ENCODE data around the gene GNL3.

GRCh38 chr3:52649461-52650210 lies 36.2 kb upstream of the GNL3 start:
- no peak for TF ChIP-seq CTCF (IDR thresholded peaks at IDR 0.05; ENCODE audit: low read depth, low read length, missing input control)
- TF ChIP-seq, protein P1, sequence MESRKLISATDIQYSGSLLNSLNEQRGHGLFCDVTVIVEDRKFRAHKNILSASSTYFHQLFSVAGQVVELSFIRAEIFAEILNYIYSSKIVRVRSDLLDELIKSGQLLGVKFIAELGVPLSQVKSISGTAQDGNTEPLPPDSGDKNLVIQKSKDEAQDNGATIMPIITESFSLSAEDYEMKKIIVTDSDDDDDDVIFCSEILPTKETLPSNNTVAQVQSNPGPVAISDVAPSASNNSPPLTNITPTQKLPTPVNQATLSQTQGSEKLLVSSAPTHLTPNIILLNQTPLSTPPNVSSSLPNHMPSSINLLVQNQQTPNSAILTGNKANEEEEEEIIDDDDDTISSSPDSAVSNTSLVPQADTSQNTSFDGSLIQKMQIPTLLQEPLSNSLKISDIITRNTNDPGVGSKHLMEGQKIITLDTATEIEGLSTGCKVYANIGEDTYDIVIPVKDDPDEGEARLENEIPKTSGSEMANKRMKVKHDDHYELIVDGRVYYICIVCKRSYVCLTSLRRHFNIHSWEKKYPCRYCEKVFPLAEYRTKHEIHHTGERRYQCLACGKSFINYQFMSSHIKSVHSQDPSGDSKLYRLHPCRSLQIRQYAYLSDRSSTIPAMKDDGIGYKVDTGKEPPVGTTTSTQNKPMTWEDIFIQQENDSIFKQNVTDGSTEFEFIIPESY (IDR thresholded peaks at IDR 0.05), result no peak

Data from liver (tissue), 2 donors.